DOHH2 (cell line): ENCODE results near the gene CENPC.

ENCODE experiments used
- H3F3A ChIP-seq: fragments of 200-600 bp; sonication (generic), shearing (Covaris generic); 2 replicates; pipeline ENCODE4 v1.6.0; 2016; ENCODE audit warnings: antibody characterized with exemption, mild to moderate bottlenecking; ENCODE audit not compliant: control insufficient read depth, insufficient read depth
- H3K27ac ChIP-seq: fragments of 200-600 bp; sonication (generic); 2 replicates; pipeline ENCODE4 v1.5.1; 2014; ENCODE audit warnings: low read depth, mild to moderate bottlenecking, low read length, moderate library complexity
- H3K27me3 ChIP-seq: fragments of 200-600 bp; sonication (generic); 2 replicates; pipeline ENCODE4 v1.6.1; 2014; ENCODE audit warnings: mild to moderate bottlenecking, low read length, mixed read lengths; ENCODE audit not compliant: control insufficient read depth
- H3K36me3 ChIP-seq: fragments of 200-600 bp; sonication (generic); 2 replicates; pipeline ENCODE4 v1.6.1; 2014; ENCODE audit warnings: mild to moderate bottlenecking, low read length, moderate library complexity, mixed read lengths; ENCODE audit not compliant: control insufficient read depth
- H3K4me1 ChIP-seq: fragments of 200-600 bp; sonication (generic); 2 replicates; pipeline ENCODE4 v1.6.1; 2014; ENCODE audit warnings: mild to moderate bottlenecking, low read length, mixed read lengths; ENCODE audit not compliant: control insufficient read depth
- H3K4me2 ChIP-seq: fragments of 200-600 bp; sonication (generic); 2 replicates; pipeline ENCODE4 v1.6.0; 2014; ENCODE audit warnings: mild to moderate bottlenecking, low read length, moderate library complexity
- H3K4me3 ChIP-seq: fragments of 200-600 bp; sonication (generic); 2 replicates; pipeline ENCODE4 v1.5.1; 2014; ENCODE audit warnings: mild to moderate bottlenecking, low read length, mixed read lengths
- H3K79me2 ChIP-seq: fragments of 200-600 bp; sonication (generic); 2 replicates; pipeline ENCODE4 v1.6.1; 2014; ENCODE audit warnings: mild to moderate bottlenecking, low read length, mixed read lengths; ENCODE audit not compliant: control insufficient read depth
- H3K9me2 ChIP-seq: fragments of 200-600 bp; sonication (generic); replicated peaks from 2 replicates; pipeline ENCODE4 v1.6.1; 2014; ENCODE audit warnings: mild to moderate bottlenecking, low read length, mixed read lengths; ENCODE audit not compliant: control insufficient read depth
- H3K9me3 ChIP-seq: fragments of 200-600 bp; sonication (generic); 2 replicates; pipeline ENCODE4 v1.6.1; 2014; ENCODE audit warnings: antibody characterized with exemption, low read length, mixed read lengths; ENCODE audit not compliant: control insufficient read depth, insufficient read depth
- H4K20me1 ChIP-seq: fragments of 200-600 bp; sonication (generic); 2 replicates; pipeline ENCODE4 v1.6.0; 2014; ENCODE audit warnings: low read depth, mild to moderate bottlenecking, antibody characterized with exemption, low read length, moderate library complexity; ENCODE audit not compliant: control insufficient read depth, insufficient read depth
- EZH2phosphoT487 ChIP-seq: fragments of 200-600 bp; sonication (generic); IDR thresholded peaks from 2 replicates; pipeline ENCODE4 v1.6.1; 2017; ENCODE audit warnings: borderline replicate concordance, mild to moderate bottlenecking, antibody characterized with exemption, low read length, moderate library complexity, mixed read lengths
- TF ChIP-seq, protein P1 (sequence below): fragments of 200-600 bp; sonication (generic); IDR thresholded peaks from one replicate; pipeline ENCODE4 v1.5.1; 2014; ENCODE audit warnings: antibody characterized with exemption, mild to moderate bottlenecking, low read depth, low read length; ENCODE audit not compliant: poor library complexity, severe bottlenecking

The CENPC gene

DNA sequence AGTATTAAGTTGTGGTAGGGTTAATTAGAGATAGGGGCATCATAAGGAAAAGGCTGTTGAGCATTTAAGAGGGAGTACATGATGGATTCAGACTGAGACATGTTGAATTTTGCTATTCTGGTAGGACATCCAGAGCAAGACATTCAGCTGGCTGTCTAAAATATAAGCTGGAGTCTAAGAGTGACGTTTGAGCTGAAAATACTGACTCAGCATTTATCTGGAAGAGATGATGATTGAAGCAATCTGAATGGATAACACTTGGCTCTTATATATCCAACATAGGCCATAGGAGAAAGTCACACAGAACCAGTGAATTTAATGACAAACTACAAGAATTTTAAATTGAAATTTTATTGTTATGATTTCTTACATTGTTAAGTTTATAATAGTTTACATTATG, 114.3 kb downstream of the CENPC start:
- H3K27me3 ChIP-seq, result no peaks in the 10 kb centered on the region
- TF ChIP-seq, protein P1, sequence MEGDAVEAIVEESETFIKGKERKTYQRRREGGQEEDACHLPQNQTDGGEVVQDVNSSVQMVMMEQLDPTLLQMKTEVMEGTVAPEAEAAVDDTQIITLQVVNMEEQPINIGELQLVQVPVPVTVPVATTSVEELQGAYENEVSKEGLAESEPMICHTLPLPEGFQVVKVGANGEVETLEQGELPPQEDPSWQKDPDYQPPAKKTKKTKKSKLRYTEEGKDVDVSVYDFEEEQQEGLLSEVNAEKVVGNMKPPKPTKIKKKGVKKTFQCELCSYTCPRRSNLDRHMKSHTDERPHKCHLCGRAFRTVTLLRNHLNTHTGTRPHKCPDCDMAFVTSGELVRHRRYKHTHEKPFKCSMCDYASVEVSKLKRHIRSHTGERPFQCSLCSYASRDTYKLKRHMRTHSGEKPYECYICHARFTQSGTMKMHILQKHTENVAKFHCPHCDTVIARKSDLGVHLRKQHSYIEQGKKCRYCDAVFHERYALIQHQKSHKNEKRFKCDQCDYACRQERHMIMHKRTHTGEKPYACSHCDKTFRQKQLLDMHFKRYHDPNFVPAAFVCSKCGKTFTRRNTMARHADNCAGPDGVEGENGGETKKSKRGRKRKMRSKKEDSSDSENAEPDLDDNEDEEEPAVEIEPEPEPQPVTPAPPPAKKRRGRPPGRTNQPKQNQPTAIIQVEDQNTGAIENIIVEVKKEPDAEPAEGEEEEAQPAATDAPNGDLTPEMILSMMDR, result no peak
- TF ChIP-seq EZH2phosphoT487, result no peak

DNA sequence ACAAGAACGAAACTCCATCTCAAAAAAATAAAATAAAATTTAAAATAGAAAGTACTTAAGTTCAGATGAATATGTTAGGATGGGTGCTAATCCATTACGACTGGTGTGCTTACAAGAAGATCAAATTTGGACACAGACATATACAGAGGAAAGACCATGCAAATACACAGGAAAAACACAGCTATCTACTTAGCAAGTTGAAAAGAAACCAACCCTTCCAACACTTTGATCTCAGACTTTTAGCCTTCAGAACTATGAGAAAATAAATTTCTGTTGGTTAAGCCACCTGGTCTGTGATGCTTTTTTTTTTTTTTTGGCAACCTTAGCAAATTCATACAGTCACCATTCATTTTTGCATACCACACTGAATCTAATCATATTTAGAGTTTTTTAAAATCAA, 116.5 kb downstream of the CENPC start:
- H3K27ac ChIP-seq, result no peak overlapping the region

More for the DNA sequence above, 114.3 kb downstream of the CENPC start:
- Histone ChIP-seq H4K20me1 (no peaks in the 10 kb centered on the region), H3K9me3 (no peaks in the 10 kb centered on the region), H3K9me2 (no peaks in the 10 kb centered on the region), H3F3A (no peaks in the 10 kb centered on the region), H3K27ac (no peak overlapping the region), H3K36me3 (peaks cover 7% of the 10 kb centered on the region; the same call in 1 of the 2 replicates), H3K4me1 (no peaks in the 10 kb centered on the region), H3K4me3 (no peak overlapping the region), H3K79me2 (no peaks in the 10 kb centered on the region), H3K4me2 (no peak overlapping the region)

More for the DNA sequence above, 116.5 kb downstream of the CENPC start:
- no peak overlapping the region for H3K4me2 ChIP-seq
- no peaks in the 10 kb centered on the region for H3K36me3 ChIP-seq
- H3K27me3 ChIP-seq, result no peaks in the 10 kb centered on the region
- H3K4me3 ChIP-seq, result no peak overlapping the region
- H4K20me1 ChIP-seq, result no peaks in the 10 kb centered on the region
- H3F3A ChIP-seq, result no peaks in the 10 kb centered on the region
- no peaks in the 10 kb centered on the region for H3K9me2 ChIP-seq
- H3K9me3 ChIP-seq, result no peaks in the 10 kb centered on the region
- no peak for TF ChIP-seq EZH2phosphoT487
- no peaks in the 10 kb centered on the region for H3K4me1 ChIP-seq
- H3K79me2 ChIP-seq, result no peaks in the 10 kb centered on the region
